A673 (cell line): ENCODE measurements around the gene BNIPL. TPM values are rescaled to one million over a fixed set of nuclear protein-coding genes. Genes with fewer than 3 reads are reported as not detected.

Source experiments
- BruUV-seq: library from RNA; stranded (reverse); fragments of 400-500 nt; replicated peaks from 2 replicates; lab custom pipeline; 2021; lab: Mats Ljungman, UMichigan
- CTCF ChIA-PET: fragments of 300-600 bp; sonication (Branson Sonifier 250); formaldehyde crosslinking; loops from one replicate; lab custom pipeline; 2022; ENCODE audit warnings: antibody characterized with exemption; lab: Charles Lee
- POLR2A ChIA-PET: fragments of 300-600 bp; sonication (Branson Sonifier 250); formaldehyde crosslinking; loops from one replicate; lab custom pipeline; 2022; ENCODE audit warnings: antibody characterized with exemption; ENCODE audit not compliant: low non-redundant PET; lab: Charles Lee
- DNase-seq: peaks from one replicate; pipeline ENCODE4 v3.0.0-alpha.2; 2015; ENCODE audit warnings: low spot score
- H3K27ac ChIP-seq: fragments of 200-600 bp; sonication (generic); 2 replicates; pipeline ENCODE4 v1.5.1; 2016; ENCODE audit warnings: mixed run types, low read depth, mild to moderate bottlenecking, mixed read lengths, antibody characterized with exemption, low read length; ENCODE audit not compliant: poor library complexity, severe bottlenecking
- H3K27me3 ChIP-seq: fragments of 200-600 bp; sonication (generic); replicated peaks from 2 replicates; pipeline ENCODE4 v1.6.1; 2017; ENCODE audit warnings: mixed run types, low read depth, mild to moderate bottlenecking, mixed read lengths, antibody characterized with exemption, low read length; ENCODE audit not compliant: insufficient read depth, poor library complexity
- H3K36me3 ChIP-seq: fragments of 200-600 bp; sonication (generic); 2 replicates; pipeline ENCODE4 v1.6.1; 2016; ENCODE audit warnings: mixed run types, mild to moderate bottlenecking, mixed read lengths, antibody characterized with exemption, low read length; ENCODE audit not compliant: insufficient read depth, poor library complexity, severe bottlenecking
- H3K4me1 ChIP-seq: fragments of 200-600 bp; sonication (generic); 2 replicates; pipeline ENCODE4 v1.6.1; 2017; ENCODE audit warnings: mixed run types, mild to moderate bottlenecking, mixed read lengths, antibody characterized with exemption, low read length; ENCODE audit not compliant: insufficient read depth, poor library complexity, severe bottlenecking
- H3K4me3 ChIP-seq: fragments of 200-600 bp; sonication (generic); 2 replicates; pipeline ENCODE4 v1.5.1; 2016; ENCODE audit warnings: low read depth, mixed run types, mild to moderate bottlenecking, mixed read lengths, low read length; ENCODE audit not compliant: poor library complexity, severe bottlenecking
- H3K9me3 ChIP-seq: fragments of 200-600 bp; sonication (generic); 2 replicates; pipeline ENCODE4 v1.6.1; 2016; ENCODE audit warnings: mixed run types, low read depth, mild to moderate bottlenecking, mixed read lengths, antibody characterized with exemption, low read length; ENCODE audit not compliant: poor library complexity, severe bottlenecking
- EZH2 ChIP-seq: fragments of 200-600 bp; sonication (generic); IDR thresholded peaks from 2 replicates; pipeline ENCODE4 v1.6.1; 2017; ENCODE audit warnings: borderline replicate concordance, low read depth, mild to moderate bottlenecking, mixed read lengths, antibody characterized with exemption, low read length; ENCODE audit not compliant: poor library complexity, severe bottlenecking
- intact Hi-C: fragments of 100-400 bp; cut with micrococcal nuclease; formaldehyde crosslinking; loops from one replicate; pipeline ENCODE4 v1.10.0; 2022; ENCODE audit not compliant: unreplicated experiment
- total RNA-seq: library from RNA; stranded (reverse); gene quantifications from 2 replicates; pipeline ENCODE4 v1.2.3, GENCODE V29; 2021
- TF ChIP-seq, protein P1 (sequence below): fragments of 300-800, 200-600 bp; sonication (generic); conservative IDR thresholded peaks from 2 replicates; pipeline ENCODE4 v1.5.1; 2017; ENCODE audit warnings: low read depth, mild to moderate bottlenecking, antibody characterized with exemption, low read length, moderate library complexity, mixed read lengths

BNIPL gene
- total RNA-seq, 1 experiment from 2014 or later, result 3.5 TPM

- no peak for DNase-seq
- no peaks in the 10 kb centered on the region for H3K4me1 ChIP-seq
- ChIA-PET CTCF (no interaction called here), POLR2A (interaction anchor here (0.5 kb wide), 1 partner anchor 328 kb away, joined by 3 read pairs; no protein-coding TSS in a partner anchor)
- no peak overlapping the region for H3K4me3 ChIP-seq
- intact Hi-C loops, result no loop called here
- TF ChIP-seq, protein P1, sequence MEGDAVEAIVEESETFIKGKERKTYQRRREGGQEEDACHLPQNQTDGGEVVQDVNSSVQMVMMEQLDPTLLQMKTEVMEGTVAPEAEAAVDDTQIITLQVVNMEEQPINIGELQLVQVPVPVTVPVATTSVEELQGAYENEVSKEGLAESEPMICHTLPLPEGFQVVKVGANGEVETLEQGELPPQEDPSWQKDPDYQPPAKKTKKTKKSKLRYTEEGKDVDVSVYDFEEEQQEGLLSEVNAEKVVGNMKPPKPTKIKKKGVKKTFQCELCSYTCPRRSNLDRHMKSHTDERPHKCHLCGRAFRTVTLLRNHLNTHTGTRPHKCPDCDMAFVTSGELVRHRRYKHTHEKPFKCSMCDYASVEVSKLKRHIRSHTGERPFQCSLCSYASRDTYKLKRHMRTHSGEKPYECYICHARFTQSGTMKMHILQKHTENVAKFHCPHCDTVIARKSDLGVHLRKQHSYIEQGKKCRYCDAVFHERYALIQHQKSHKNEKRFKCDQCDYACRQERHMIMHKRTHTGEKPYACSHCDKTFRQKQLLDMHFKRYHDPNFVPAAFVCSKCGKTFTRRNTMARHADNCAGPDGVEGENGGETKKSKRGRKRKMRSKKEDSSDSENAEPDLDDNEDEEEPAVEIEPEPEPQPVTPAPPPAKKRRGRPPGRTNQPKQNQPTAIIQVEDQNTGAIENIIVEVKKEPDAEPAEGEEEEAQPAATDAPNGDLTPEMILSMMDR, result no peak
- TF ChIP-seq EZH2, result no peak
- no TSS peak for BruUV-seq
- H3K9me3 ChIP-seq, result no peaks in the 10 kb centered on the region
- H3K27ac ChIP-seq, result no peak overlapping the region
- no peaks in the 10 kb centered on the region for H3K36me3 ChIP-seq
- no peaks in the 10 kb centered on the region for H3K27me3 ChIP-seq
Measured at GRCh38 chr1:151043163-151043562, 6.8 kb downstream of the BNIPL start.

- intact Hi-C loops, result no loop called here
- Histone ChIP-seq H3K36me3 (peaks cover 7% of the 10 kb centered on the region), H3K27me3 (no peaks in the 10 kb centered on the region), H3K27ac (peak within 1 kb of the TSS; percentile 64), H3K4me1 (peaks cover 4% of the 10 kb centered on the region), H3K9me3 (no peaks in the 10 kb centered on the region), H3K4me3 (peak within 1 kb of the TSS; percentile 70)
- POLR2A ChIA-PET, result no interaction called here
- no TSS peak for BruUV-seq
- no peak for TF ChIP-seq EZH2
- TF ChIP-seq, protein P1, result no peak
- peak; percentile 72 for DNase-seq
- CTCF ChIA-PET, result interaction anchor here (1.8 kb wide), 1 partner anchor 23 kb away, joined by 13 read pairs; no protein-coding TSS in a partner anchor
Measured at GRCh38 chr1:151047591-151047924, 11.2 kb downstream of the BNIPL start, which contains the start of gene C1orf56. Gene C1orf56, plus strand, starts transcription at chr1:151047751. Its CDS starts 97 bp downstream, at chr1:151047848.

DNA sequence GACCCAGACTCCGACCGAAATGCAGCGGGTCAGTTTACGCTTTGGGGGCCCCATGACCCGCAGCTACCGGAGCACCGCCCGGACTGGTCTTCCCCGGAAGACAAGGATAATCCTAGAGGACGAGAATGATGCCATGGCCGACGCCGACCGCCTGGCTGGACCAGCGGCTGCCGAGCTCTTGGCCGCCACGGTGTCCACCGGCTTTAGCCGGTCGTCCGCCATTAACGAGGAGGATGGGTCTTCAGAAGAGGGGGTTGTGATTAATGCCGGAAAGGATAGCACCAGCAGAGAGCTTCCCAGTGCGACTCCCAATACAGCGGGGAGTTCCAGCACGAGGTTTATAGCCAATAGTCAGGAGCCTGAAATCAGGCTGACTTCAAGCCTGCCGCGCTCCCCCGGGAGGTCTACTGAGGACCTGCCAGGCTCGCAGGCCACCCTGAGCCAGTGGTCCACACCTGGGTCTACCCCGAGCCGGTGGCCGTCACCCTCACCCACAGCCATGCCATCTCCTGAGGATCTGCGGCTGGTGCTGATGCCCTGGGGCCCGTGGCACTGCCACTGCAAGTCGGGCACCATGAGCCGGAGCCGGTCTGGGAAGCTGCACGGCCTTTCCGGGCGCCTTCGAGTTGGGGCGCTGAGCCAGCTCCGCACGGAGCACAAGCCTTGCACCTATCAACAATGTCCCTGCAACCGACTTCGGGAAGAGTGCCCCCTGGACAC, 11.7 kb downstream of the BNIPL start:
- Histone ChIP-seq H3K36me3 (peaks cover 12% of the 10 kb centered on the region), H3K9me3 (no peaks in the 10 kb centered on the region), H3K27me3 (no peaks in the 10 kb centered on the region), H3K4me1 (peaks cover 4% of the 10 kb centered on the region), H3K4me3 (peak overlapping the region; percentile 70), H3K27ac (peak overlapping the region; percentile 64)
- BruUV-seq, result TSS peak; percentile 67
- peak; percentile 79 for DNase-seq
- POLR2A ChIA-PET, result no interaction called here
- TF ChIP-seq EZH2, result no peak
- TF ChIP-seq, protein P1, result peak; percentile 65
- CTCF ChIA-PET, result interaction anchor here (0.6 to 1.8 kb wide), 3 partner anchors 10 to 23 kb away, joined by 3 to 13 read pairs (median 4); partner anchors contain the start of gene MLLT11
- intact Hi-C loops, result no loop called here
